Peyer's patch (tissue), 4 donors: Measurements from ENCODE around the gene ROR1. TPM values are rescaled to one million over a fixed set of nuclear protein-coding genes. Genes with fewer than 3 reads are reported as not detected.

Experiments
- DNase-seq, 3 donors: peaks; one replicate each; pipeline ENCODE4 v3.0.0-alpha.2; 2017 to 2019
- H3K27ac ChIP-seq, 4 donors: fragments of 200-600 bp; sonication (generic); one replicate each; pipeline ENCODE4 v1.5.1; 2016 to 2019
- H3K27me3 ChIP-seq, 2 donors: fragments of 200-600 bp; sonication (generic); one replicate each; pipeline ENCODE4 v1.5.1; 2019
- H3K36me3 ChIP-seq, 3 donors: fragments of 200-600 bp; sonication (generic); one replicate each; pipeline ENCODE4 v1.5.1; 2016 to 2019
- H3K4me1 ChIP-seq, 4 donors: fragments of 200-600 bp; sonication (generic); one replicate each; pipeline ENCODE4 v1.5.1; 2016 to 2019
- H3K4me3 ChIP-seq, 4 donors: fragments of 200-600 bp; sonication (generic); 1 replicate in 3 of 4; 2 replicates in 1 of 4; pipeline ENCODE4 v1.5.1; 2016 to 2019; ENCODE audit warnings: mild to moderate bottlenecking in 1 of 4
- H3K9me3 ChIP-seq, 4 donors: fragments of 200-600 bp; sonication (generic); one replicate each; pipeline ENCODE4 v1.5.1; 2016 to 2019; ENCODE audit warnings: mild to moderate bottlenecking in 1 of 4
- POLR2A ChIP-seq, 2 donors: fragments of 450-650 bp; IDR thresholded peaks; one replicate each; pipeline ENCODE4 v1.5.1; 2017; ENCODE audit warnings: antibody characterized with exemption in 2 of 2, mild to moderate bottlenecking in 2 of 2, moderate library complexity in 2 of 2
- total RNA-seq, 4 donors: library from RNA; depleted of rRNA; stranded (reverse); fragments of >200 nt; gene quantifications; one replicate each; pipeline ENCODE4 v1.1.0, GENCODE V29; 2016
- TF ChIP-seq, protein P1 (sequence below), 6 experiments: fragments of 450-650 bp in 4 of 6; fragments of 200-600 bp in 2 of 6; sonication (generic) in 1 of 6; IDR thresholded peaks; one replicate each; pipeline ENCODE4 v1.5.1; 2017 to 2019; ENCODE audit warnings: antibody characterized with exemption in 6 of 6, mild to moderate bottlenecking in 3 of 6, moderate library complexity in 1 of 6

The ROR1 gene
- total RNA-seq, 4 donors from 2014 or later: 1.2 to 7.4 (median 4.7) TPM

DNA sequence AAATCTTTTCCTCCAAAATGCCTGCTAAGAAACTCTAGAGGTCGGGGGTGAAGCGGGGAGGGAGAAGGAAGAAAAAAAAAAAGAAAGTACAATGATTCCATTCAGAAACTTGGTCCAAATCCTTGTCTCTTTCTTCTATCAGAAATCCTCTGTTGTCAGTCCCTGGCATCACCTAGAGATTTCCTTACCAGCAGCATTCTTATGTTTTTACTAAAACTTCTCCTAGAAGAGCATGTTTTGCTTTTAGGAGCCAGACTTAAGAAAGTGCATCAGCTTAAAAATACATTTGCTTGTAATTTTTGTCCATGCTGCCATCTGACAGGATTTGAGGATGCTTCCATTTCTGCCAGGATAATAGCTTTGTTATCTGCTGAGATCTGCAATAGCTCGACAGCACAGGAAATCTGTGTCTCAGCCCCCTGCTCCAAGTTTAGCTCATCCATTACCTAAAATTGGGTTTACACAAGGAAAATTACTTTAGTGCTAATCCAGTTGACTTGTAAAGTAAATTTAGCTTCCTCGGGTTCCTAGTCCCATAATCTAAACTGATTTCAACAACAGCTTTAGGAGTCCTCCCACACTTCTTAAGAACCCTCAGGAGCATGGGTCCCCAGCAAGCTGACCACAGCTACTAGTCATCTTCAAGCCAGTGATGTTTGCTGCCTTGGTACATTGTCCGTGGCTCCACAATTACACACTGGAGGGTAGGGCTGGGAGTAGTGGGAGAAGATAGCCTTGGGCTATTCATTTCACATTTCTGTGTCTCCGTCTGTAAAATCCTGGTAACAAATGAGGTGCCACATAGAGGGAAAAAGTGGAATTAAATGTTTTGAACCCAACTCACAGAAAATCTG lies 337.3 kb downstream of the ROR1 start:
- no peak overlapping the region for H3K4me3 ChIP-seq
- no peaks in the 10 kb centered on the region for H3K9me3 ChIP-seq
- TF ChIP-seq, protein P1, sequence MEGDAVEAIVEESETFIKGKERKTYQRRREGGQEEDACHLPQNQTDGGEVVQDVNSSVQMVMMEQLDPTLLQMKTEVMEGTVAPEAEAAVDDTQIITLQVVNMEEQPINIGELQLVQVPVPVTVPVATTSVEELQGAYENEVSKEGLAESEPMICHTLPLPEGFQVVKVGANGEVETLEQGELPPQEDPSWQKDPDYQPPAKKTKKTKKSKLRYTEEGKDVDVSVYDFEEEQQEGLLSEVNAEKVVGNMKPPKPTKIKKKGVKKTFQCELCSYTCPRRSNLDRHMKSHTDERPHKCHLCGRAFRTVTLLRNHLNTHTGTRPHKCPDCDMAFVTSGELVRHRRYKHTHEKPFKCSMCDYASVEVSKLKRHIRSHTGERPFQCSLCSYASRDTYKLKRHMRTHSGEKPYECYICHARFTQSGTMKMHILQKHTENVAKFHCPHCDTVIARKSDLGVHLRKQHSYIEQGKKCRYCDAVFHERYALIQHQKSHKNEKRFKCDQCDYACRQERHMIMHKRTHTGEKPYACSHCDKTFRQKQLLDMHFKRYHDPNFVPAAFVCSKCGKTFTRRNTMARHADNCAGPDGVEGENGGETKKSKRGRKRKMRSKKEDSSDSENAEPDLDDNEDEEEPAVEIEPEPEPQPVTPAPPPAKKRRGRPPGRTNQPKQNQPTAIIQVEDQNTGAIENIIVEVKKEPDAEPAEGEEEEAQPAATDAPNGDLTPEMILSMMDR (IDR thresholded peaks at IDR 0.05): no peak
- no peak for TF ChIP-seq POLR2A (IDR thresholded peaks at IDR 0.05)
- H3K27me3 ChIP-seq: no peaks in the 10 kb centered on the region
- no peaks in the 10 kb centered on the region for H3K36me3 ChIP-seq
- no peaks in the 10 kb centered on the region for H3K4me1 ChIP-seq
- DNase-seq: no peak
- no peak overlapping the region for H3K27ac ChIP-seq

DNA sequence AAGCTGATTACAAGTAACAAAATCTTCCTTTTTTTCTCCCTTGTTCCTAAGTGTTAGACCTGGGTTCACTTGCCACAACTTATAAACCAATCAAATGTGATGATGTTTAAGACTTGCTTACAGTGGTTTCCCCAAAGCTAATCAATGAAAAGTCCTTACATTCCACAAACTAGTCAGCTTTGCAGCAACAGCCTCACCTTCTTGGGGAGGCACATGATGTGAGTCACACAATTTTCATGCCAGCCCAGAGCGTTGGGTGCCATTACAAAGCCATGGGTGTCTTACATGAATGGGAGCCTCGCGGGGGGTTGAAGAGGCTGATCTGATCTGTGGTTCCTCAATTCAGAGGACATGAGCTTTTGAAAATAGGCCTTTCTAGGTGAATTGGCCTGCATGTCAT lies 338.0 kb downstream of the ROR1 start:
- no peak overlapping the region for H3K4me3 ChIP-seq
- TF ChIP-seq, protein P1 (IDR thresholded peaks at IDR 0.05): no peak
- TF ChIP-seq POLR2A (IDR thresholded peaks at IDR 0.05): no peak
- no peaks in the 10 kb centered on the region for H3K27me3 ChIP-seq
- H3K9me3 ChIP-seq: no peaks in the 10 kb centered on the region
- no peaks in the 10 kb centered on the region for H3K4me1 ChIP-seq
- no peak for DNase-seq
- no peaks in the 10 kb centered on the region for H3K36me3 ChIP-seq
- no peak overlapping the region for H3K27ac ChIP-seq

GRCh38 chr1:64112281-64112680 lies 338.5 kb downstream of the ROR1 start:
- Histone ChIP-seq H3K9me3 (no peaks in the 10 kb centered on the region), H3K27me3 (no peaks in the 10 kb centered on the region), H3K27ac (no peak overlapping the region), H3K4me3 (no peak overlapping the region), H3K36me3 (no peaks in the 10 kb centered on the region), H3K4me1 (no peaks in the 10 kb centered on the region)
- DNase-seq: no peak
- no peak for TF ChIP-seq POLR2A (IDR thresholded peaks at IDR 0.05)
- TF ChIP-seq, protein P1 (IDR thresholded peaks at IDR 0.05): no peak

DNA sequence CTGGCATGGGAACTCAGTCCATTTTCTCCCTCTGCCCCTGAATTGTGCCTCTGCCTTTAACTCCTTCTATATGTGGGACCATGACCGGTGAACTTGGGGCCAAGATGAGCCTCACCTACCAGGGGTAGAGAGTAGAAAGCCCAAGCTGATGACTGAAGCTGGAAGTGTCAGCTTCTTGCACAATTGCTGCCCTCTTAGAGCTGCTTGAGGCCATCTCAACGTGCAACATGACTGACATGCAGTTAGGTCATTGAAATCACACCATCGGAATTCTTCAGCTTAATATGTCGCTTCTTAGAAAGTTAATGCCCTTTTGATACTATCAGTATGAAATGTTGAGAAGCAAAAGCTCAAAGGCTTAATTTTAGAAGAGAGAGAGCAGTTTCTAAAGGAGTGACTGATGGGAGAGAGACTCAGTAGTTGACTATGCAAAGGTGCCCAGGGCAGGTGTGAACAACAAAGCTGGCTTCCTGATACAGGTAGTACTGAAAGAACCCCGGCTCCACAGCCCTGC lies 340.3 kb downstream of the ROR1 start:
- Histone ChIP-seq H3K27me3 (no peaks in the 10 kb centered on the region), H3K4me3 (no peak overlapping the region), H3K27ac (no peak overlapping the region), H3K9me3 (no peaks in the 10 kb centered on the region), H3K36me3 (no peaks in the 10 kb centered on the region), H3K4me1 (no peaks in the 10 kb centered on the region)
- TF ChIP-seq, protein P1 (IDR thresholded peaks at IDR 0.05): no peak
- TF ChIP-seq POLR2A (IDR thresholded peaks at IDR 0.05): no peak
- DNase-seq: no peak

DNA sequence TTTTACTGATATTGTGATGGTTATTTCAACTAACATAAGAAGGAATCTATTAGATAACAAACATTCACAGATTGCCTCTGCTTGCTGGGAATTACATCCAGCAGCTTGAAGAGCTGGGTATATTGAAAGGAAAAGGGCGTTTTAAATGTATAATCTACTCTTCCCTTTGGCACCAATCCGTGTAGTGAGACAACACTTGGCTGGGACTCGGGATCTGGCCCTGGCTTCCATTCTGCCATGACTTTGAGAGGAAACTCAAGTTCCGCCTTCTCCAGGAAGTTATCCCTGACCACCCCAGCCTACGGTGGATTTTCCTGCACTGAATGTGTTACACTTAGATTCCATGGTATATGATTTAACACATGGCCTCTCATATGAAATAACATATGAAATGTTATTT lies 342.7 kb downstream of the ROR1 start:
- Histone ChIP-seq H3K27me3 (no peaks in the 10 kb centered on the region), H3K4me3 (no peak overlapping the region), H3K4me1 (no peaks in the 10 kb centered on the region), H3K9me3 (no peaks in the 10 kb centered on the region), H3K36me3 (no peaks in the 10 kb centered on the region), H3K27ac (no peak overlapping the region)
- no peak for DNase-seq
- TF ChIP-seq POLR2A (IDR thresholded peaks at IDR 0.05): no peak
- TF ChIP-seq, protein P1 (IDR thresholded peaks at IDR 0.05): no peak
